Loucy (cell line): ENCODE data around the gene ESR2.

Experiments
- H2AFZ ChIP-seq: fragments of 200-600 bp; sonication (generic); 2 replicates; pipeline ENCODE4 v1.6.0; 2016; ENCODE audit warnings: antibody characterized with exemption, mild to moderate bottlenecking, low read length, moderate library complexity
- H3F3A ChIP-seq: fragments of 200-600 bp; 2 replicates; pipeline ENCODE4 v1.6.0; 2016; ENCODE audit warnings: antibody characterized with exemption, low read depth, mild to moderate bottlenecking
- H3K27me3 ChIP-seq: fragments of 200-600 bp; sonication (generic); 2 replicates; pipeline ENCODE4 v1.6.1; 2014; ENCODE audit warnings: low read length, mild to moderate bottlenecking; ENCODE audit not compliant: insufficient read depth, poor library complexity, severe bottlenecking
- H3K36me3 ChIP-seq: fragments of 200-600 bp; sonication (generic); 2 replicates; pipeline ENCODE4 v1.6.1; 2016; ENCODE audit warnings: low read length; ENCODE audit not compliant: insufficient read depth
- H3K4me1 ChIP-seq: fragments of 200-600 bp; sonication (generic); 2 replicates; pipeline ENCODE4 v1.5.1; 2014; ENCODE audit warnings: low read length, mild to moderate bottlenecking; ENCODE audit not compliant: insufficient read depth, poor library complexity, severe bottlenecking
- H3K4me2 ChIP-seq: fragments of 200-600 bp; sonication (generic); 2 replicates; pipeline ENCODE4 v1.6.0; 2014; ENCODE audit warnings: antibody characterized with exemption, low read length, low read depth, mild to moderate bottlenecking; ENCODE audit not compliant: poor library complexity, severe bottlenecking
- H3K4me3 ChIP-seq: fragments of 200-600 bp; sonication (generic); 2 replicates; pipeline ENCODE4 v1.5.1; 2014; ENCODE audit warnings: low read length, mild to moderate bottlenecking, mixed read lengths; ENCODE audit not compliant: poor library complexity, severe bottlenecking
- H3K79me2 ChIP-seq: fragments of 200-600 bp; sonication (generic); 2 replicates; pipeline ENCODE4 v1.6.1; 2014; ENCODE audit warnings: low read length; ENCODE audit not compliant: insufficient read depth
- H3K9ac ChIP-seq: fragments of 200-600 bp; sonication (generic); 2 replicates; pipeline ENCODE4 v1.6.0; 2014; ENCODE audit warnings: mild to moderate bottlenecking, low read depth, low read length, moderate library complexity; ENCODE audit not compliant: poor library complexity, severe bottlenecking
- H3K9me2 ChIP-seq: fragments of 200-600 bp; sonication (generic); replicated peaks from 2 replicates; pipeline ENCODE4 v1.6.1; 2016; ENCODE audit warnings: low read depth, low read length, mixed read lengths
- H3K9me3 ChIP-seq: fragments of 200-600 bp; sonication (generic); 2 replicates; pipeline ENCODE4 v1.6.1; 2014; ENCODE audit warnings: mild to moderate bottlenecking, antibody characterized with exemption, low read length, low read depth; ENCODE audit not compliant: insufficient read depth
- H4K20me1 ChIP-seq: fragments of 200-600 bp; sonication (generic); 2 replicates; pipeline ENCODE4 v1.6.0; 2014; ENCODE audit warnings: antibody characterized with exemption, low read length, mild to moderate bottlenecking; ENCODE audit not compliant: insufficient read depth, poor library complexity, severe bottlenecking
- EZH2phosphoT487 ChIP-seq: fragments of 200-600 bp; IDR thresholded peaks from 2 replicates; pipeline ENCODE4 v1.6.1; 2018; ENCODE audit warnings: antibody characterized with exemption, mild to moderate bottlenecking, moderate library complexity, borderline replicate concordance
- TF ChIP-seq, protein P1 (sequence below): fragments of 200-600 bp; sonication (generic); conservative IDR thresholded peaks from 2 replicates; pipeline ENCODE4 v1.5.1; 2014; ENCODE audit warnings: mild to moderate bottlenecking, antibody characterized with exemption, low read length

ESR2 gene

DNA sequence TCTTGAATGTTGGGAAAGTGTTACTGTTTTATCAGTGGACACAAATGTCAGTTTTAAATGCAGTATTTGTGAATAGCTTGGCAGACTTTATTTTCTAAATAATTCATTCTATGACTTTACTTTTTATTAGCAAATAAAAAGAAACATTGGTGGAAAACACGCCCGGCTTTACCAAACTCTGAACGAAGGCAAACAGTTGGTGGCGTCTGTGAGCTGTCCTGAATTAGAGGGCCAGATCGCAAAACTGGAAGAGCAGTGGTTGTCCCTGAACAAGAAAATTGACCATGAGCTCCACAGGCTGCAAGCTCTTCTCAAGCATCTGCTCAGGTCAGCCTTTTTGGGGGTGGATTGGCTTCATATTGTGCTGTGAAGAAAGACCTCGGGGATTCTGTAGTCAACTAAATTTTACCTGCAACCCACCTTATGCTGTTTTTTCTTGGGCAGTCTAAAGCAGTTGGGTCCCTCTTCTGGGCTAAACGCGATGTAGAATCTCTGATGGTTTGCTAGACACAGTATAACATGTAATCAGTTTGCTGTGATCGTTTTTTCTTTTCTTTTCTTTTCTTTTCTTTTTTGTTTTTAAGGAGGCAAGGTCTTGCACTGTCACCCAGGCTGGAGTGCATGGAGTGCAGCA is 156.4 kb downstream of the ESR2 start:
- Histone ChIP-seq H2AFZ (no peak overlapping the region), H3K4me1 (no peaks in the 10 kb centered on the region), H3K36me3 (peaks cover 22% of the 10 kb centered on the region; the same call in 1 of the 2 replicates), H3K9me3 (no peaks in the 10 kb centered on the region), H3K27me3 (no peaks in the 10 kb centered on the region), H3K4me2 (no peak overlapping the region), H3K9ac (no peak overlapping the region), H4K20me1 (no peaks in the 10 kb centered on the region), H3K4me3 (no peak overlapping the region), H3F3A (no peaks in the 10 kb centered on the region), H3K9me2 (no peaks in the 10 kb centered on the region), H3K79me2 (no peaks in the 10 kb centered on the region)
- TF ChIP-seq, protein P1, sequence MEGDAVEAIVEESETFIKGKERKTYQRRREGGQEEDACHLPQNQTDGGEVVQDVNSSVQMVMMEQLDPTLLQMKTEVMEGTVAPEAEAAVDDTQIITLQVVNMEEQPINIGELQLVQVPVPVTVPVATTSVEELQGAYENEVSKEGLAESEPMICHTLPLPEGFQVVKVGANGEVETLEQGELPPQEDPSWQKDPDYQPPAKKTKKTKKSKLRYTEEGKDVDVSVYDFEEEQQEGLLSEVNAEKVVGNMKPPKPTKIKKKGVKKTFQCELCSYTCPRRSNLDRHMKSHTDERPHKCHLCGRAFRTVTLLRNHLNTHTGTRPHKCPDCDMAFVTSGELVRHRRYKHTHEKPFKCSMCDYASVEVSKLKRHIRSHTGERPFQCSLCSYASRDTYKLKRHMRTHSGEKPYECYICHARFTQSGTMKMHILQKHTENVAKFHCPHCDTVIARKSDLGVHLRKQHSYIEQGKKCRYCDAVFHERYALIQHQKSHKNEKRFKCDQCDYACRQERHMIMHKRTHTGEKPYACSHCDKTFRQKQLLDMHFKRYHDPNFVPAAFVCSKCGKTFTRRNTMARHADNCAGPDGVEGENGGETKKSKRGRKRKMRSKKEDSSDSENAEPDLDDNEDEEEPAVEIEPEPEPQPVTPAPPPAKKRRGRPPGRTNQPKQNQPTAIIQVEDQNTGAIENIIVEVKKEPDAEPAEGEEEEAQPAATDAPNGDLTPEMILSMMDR = peak; percentile 45
- TF ChIP-seq EZH2phosphoT487 = no peak

DNA sequence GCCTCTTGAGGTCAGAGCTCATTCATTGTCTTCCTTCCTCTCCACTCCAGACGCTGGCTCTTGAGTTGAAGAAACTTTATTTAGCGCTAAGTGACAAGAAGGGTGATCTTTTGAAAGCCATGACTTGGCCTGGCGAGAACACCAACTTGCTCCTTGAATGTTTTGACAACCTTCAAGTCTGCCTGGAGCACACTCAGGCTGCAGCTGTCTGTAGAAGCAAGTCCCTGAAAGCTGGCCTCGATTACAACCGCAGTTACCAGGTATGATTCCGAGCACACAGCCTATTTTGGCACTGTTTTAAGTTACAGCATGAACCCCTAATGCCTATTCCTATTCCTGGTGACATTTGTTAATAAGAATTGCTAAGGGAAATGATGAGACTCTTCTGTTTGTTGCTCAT is 167.6 kb downstream of the ESR2 start:
- H3K4me3 ChIP-seq = no peak overlapping the region
- no peaks in the 10 kb centered on the region for H3F3A ChIP-seq
- H3K79me2 ChIP-seq = no peaks in the 10 kb centered on the region
- TF ChIP-seq, protein P1 = no peak
- TF ChIP-seq EZH2phosphoT487 = no peak
- no peaks in the 10 kb centered on the region for H3K27me3 ChIP-seq
- peaks cover 24% of the 10 kb centered on the region; the same call in 1 of the 2 replicates for H3K36me3 ChIP-seq
- H4K20me1 ChIP-seq = no peaks in the 10 kb centered on the region
- H3K9ac ChIP-seq = no peak overlapping the region
- no peak overlapping the region for H3K4me2 ChIP-seq
- no peaks in the 10 kb centered on the region for H3K9me3 ChIP-seq
- H2AFZ ChIP-seq = no peak overlapping the region
- no peaks in the 10 kb centered on the region for H3K9me2 ChIP-seq
- H3K4me1 ChIP-seq = no peaks in the 10 kb centered on the region

DNA sequence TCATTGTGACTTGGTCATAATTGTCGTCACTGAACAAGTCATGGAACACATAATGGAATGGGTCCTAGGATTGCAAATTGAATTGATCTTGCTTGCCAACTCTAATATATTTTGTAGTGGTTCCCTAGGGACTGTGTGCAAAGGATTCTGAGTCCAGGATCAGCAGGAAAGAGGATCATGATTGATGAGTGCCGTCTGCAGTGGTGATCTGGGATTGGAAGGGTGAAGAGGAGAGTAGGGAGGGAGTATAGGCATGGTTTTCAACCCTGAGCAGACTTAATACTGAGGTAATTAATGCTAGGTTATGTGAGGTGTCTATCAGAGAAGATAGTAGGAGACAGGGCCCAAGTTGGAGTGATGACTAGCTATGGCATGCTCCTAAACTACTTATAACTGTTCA is 168.9 kb downstream of the ESR2 start:
- no peaks in the 10 kb centered on the region for H4K20me1 ChIP-seq
- H3K4me3 ChIP-seq = no peak overlapping the region
- no peaks in the 10 kb centered on the region for H3K4me1 ChIP-seq
- no peaks in the 10 kb centered on the region for H3K9me2 ChIP-seq
- no peaks in the 10 kb centered on the region for H3K79me2 ChIP-seq
- H3K4me2 ChIP-seq = no peak overlapping the region
- no peaks in the 10 kb centered on the region for H3K27me3 ChIP-seq
- TF ChIP-seq EZH2phosphoT487 = no peak
- TF ChIP-seq, protein P1 = no peak
- no peaks in the 10 kb centered on the region for H3K9me3 ChIP-seq
- peaks cover 21% of the 10 kb centered on the region; the same call in 1 of the 2 replicates for H3K36me3 ChIP-seq
- H2AFZ ChIP-seq = no peak overlapping the region
- H3K9ac ChIP-seq = no peak overlapping the region
- no peaks in the 10 kb centered on the region for H3F3A ChIP-seq
